KOPT-K1 (cell line): ENCODE measurements around the gene P3H4.

Source experiments
- H3K27ac ChIP-seq: fragments of 200-600 bp; sonication (generic); 2 replicates; pipeline ENCODE4 v1.5.1; 2016; ENCODE audit warnings: antibody characterized with exemption, mild to moderate bottlenecking, low read depth, low read length; ENCODE audit not compliant: poor library complexity, severe bottlenecking
- H3K36me3 ChIP-seq: fragments of 200-600 bp; sonication (generic); 2 replicates; pipeline ENCODE4 v1.5.1; 2017; ENCODE audit warnings: antibody characterized with exemption, mild to moderate bottlenecking, low read length, moderate library complexity; ENCODE audit not compliant: insufficient read depth
- H3K9me3 ChIP-seq: fragments of 200-600 bp; sonication (generic); 2 replicates; pipeline ENCODE4 v1.5.1; 2017; ENCODE audit warnings: antibody characterized with exemption, low read length, mild to moderate bottlenecking; ENCODE audit not compliant: insufficient read depth, poor library complexity, severe bottlenecking

The P3H4 gene

GRCh38 chr17:41806685-41807445 is 4.9 kb downstream of the P3H4 start:
- Histone ChIP-seq H3K27ac (no peak overlapping the region), H3K9me3 (no peaks in the 10 kb centered on the region), H3K36me3 (no peaks in the 10 kb centered on the region)

GRCh38 chr17:41803049-41804020 is 8.4 kb downstream of the P3H4 start:
- no peak overlapping the region for H3K27ac ChIP-seq
- no peaks in the 10 kb centered on the region for H3K36me3 ChIP-seq
- H3K9me3 ChIP-seq, result no peaks in the 10 kb centered on the region

GRCh38 chr17:41801374-41802271 is 10.1 kb downstream of the P3H4 start:
- Histone ChIP-seq H3K9me3 (no peaks in the 10 kb centered on the region), H3K36me3 (no peaks in the 10 kb centered on the region), H3K27ac (no peak overlapping the region)

DNA sequence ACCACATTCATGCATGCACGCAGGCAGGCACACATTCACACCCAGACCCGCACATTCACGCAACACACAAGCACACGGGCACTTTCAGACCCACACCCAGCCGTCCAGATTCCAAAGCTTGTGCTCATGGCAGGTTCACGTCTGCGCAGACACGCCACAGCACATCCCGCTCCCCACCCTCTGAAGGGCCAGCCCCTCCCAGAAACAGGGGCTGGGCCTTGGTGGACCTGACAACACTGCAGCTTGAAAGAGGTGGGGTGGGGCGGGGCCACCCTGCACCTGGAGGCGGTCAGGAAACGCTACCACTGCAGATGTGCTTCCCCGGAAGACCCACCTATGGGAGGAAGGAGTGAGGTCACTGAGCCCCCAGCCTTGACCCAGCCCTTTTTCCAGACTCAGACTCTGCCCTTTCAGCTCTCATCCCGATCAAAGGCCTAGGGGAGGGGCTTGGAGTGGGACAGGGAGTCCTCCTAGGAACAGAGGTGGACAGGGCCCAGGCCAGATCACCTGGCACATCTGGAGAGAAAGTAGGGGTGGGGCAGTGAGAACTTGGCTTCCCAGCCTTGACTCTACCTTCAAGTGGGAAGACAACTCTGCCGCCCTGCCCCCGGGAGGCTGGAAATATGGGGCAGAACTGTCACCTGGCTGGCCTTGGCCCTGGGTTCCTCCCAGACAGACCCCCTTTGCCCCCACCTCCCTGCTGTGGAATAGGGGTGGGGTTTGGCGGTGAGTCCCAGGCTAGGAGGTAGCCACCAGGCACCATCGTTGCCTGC is 11.0 kb downstream of the P3H4 start:
- H3K36me3 ChIP-seq, result no peaks in the 10 kb centered on the region
- H3K9me3 ChIP-seq, result no peaks in the 10 kb centered on the region
- no peak overlapping the region for H3K27ac ChIP-seq

DNA sequence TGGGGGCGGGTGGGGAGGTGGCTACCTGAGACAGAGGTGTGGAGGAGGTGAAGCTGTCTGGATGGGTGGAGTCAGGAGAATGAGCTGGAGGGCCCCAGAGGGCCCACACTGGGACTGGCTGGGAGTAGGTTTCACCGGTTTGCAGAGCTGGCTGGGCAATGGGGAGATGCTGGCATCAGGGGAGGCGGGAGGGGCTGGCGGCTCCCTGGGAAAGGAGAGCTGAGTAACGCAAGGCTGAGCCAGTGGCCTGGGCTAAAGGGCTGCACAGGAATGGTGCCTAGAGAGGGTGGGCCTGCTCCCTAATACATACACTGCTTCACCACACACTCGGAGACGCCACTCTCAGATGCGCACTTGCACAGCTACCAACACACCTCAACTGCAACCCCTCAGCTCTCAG is 12.4 kb downstream of the P3H4 start:
- Histone ChIP-seq H3K36me3 (no peaks in the 10 kb centered on the region), H3K27ac (no peak overlapping the region), H3K9me3 (no peaks in the 10 kb centered on the region)

GRCh38 chr17:41797377-41797776 is 14.4 kb downstream of the P3H4 start:
- Histone ChIP-seq H3K36me3 (no peaks in the 10 kb centered on the region), H3K27ac (no peak overlapping the region)

DNA sequence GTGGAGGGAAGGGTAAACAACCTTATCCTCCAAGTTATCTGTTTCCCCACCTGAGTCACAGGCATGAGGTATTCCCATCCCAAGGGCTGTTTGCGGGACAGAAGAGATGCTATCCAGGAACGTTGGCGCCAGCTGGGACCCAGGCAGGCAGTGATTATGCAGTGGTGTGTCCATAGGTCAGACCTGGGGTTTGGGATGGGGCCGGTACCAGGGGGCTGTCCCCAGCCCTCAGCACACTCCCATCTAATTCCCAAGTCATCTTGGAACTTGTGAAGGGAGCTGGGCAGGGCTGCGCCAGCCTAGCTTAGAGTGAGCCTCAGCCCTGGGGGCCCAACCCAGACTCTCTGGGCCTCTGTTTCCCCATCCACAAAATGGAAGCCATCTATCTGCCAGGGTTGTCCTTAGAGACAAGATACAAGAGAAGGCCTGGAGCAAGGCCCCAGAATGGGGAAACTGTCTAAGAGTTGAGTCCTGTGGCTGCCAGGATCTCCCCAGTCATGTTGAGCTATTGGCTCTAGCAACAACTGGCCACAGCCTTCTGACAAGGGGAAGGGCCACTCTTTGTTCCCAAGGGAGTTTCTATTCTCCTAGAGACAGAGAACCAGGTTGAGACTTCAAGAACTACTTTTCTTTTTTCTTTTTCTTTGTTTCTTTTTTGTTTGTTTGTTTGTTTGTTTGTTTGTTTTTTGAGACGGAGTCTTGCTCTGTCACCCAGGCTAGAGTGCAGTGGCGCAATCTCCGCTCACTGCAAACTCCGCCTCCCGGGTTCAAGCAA is 15.4 kb downstream of the P3H4 start:
- Histone ChIP-seq H3K27ac (no peak overlapping the region), H3K36me3 (no peaks in the 10 kb centered on the region), H3K9me3 (no peaks in the 10 kb centered on the region)

More at GRCh38 chr17:41797377-41797776, 14.4 kb downstream of the P3H4 start:
- no peaks in the 10 kb centered on the region for H3K9me3 ChIP-seq

- Histone ChIP-seq H3K9me3 (no peaks in the 10 kb centered on the region), H3K36me3 (no peaks in the 10 kb centered on the region), H3K27ac (no peak overlapping the region)
These were observed 17.2 kb downstream of the P3H4 start for GRCh38 chr17:41794540-41794975.

- no peaks in the 10 kb centered on the region for H3K36me3 ChIP-seq
- H3K27ac ChIP-seq, result no peak overlapping the region
- no peaks in the 10 kb centered on the region for H3K9me3 ChIP-seq
These were observed 17.8 kb downstream of the P3H4 start for GRCh38 chr17:41793784-41794539.

DNA sequence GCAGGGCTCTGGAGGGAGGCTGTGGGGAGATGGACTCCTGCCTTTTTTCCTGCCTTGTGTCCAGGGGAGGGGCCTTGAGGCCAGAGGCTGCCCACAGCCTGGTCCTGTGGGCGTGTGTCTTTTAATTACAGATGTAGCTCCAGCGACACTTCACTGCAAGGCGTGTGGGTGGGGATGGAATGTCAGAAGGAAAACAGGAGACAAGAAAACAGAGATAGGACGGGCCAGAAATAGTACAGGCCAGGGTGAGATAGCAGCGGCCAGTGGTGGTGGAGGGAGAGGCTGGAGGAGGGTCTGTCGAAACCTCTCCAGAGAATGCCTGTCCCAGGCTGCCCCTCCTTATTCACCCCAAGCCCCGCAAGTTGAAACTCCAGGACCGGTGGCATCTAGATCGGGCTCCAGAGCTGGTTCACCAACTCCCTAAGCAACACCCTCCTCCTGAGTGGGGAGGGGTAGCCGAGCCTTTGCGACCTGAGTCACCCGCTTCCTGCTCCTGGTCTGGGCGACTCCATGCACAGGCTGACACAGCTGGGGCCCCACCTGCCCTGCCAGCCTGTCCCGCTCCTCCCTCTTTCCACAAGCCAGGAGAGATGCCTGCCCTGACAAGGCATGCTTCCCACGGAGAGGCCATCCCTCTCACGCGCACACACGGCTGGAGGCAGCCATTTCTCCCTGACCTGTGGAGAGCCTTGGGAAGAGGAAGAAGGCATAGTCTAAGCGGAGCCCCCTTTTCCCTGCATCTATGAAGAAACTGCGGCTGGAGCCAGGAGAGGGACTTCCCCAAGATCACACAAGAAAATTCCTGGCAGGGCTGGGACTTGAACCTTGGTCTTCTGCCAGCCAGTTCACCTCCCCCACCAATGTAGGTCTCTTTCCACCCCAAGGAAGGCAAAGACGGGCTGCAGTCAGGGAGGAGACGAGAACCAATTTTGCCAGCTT is 18.6 kb downstream of the P3H4 start:
- H3K27ac ChIP-seq, result no peak overlapping the region

GRCh38 chr17:41787021-41787418 is 24.7 kb downstream of the P3H4 start:
- H3K27ac ChIP-seq, result no peak overlapping the region
- H3K36me3 ChIP-seq, result no peaks in the 10 kb centered on the region
- H3K9me3 ChIP-seq, result no peaks in the 10 kb centered on the region

More for the DNA sequence above, 18.6 kb downstream of the P3H4 start:
- Histone ChIP-seq H3K36me3 (no peaks in the 10 kb centered on the region), H3K9me3 (no peaks in the 10 kb centered on the region)
